ENCODE measurements around the gene UTP25.

Gene UTP25

DNA sequence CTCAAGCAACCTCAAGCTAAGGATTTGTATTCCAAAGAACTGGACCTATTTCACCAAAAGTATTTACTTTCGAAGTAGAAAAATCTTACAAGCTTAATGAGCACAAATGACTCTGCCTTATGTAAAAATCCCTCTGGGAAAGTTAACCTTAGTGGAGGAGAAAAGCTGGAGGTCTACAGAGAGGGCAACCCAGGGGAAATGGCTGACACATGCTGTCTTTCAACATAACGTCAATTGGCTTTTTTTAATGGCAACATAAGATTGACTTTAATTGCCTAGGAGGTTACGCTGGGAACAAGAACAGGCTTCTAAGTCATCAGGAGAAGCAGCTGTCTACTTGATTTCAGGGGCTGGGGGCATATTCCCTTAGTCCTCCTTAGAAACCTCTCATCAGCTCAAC lies 52.3 kb downstream of the UTP25 start:
- H3K79me2 ChIP-seq (ENCODE audit: control insufficient read depth, low read length): no peaks in the 10 kb centered on the region

GRCh38 chr1:209881619-209882018 lies 53.8 kb downstream of the UTP25 start:
- H3K9me3 ChIP-seq (ENCODE audit: control insufficient read depth, insufficient read depth, low read length): no peaks in the 10 kb centered on the region
- no peaks in the 10 kb centered on the region for H3K36me3 ChIP-seq (ENCODE audit: control insufficient read depth, low read length)
- H3K27ac ChIP-seq (ENCODE audit: low read depth, low read length): no peak overlapping the region
- H3K79me2 ChIP-seq (ENCODE audit: control insufficient read depth, low read length): no peaks in the 10 kb centered on the region
- H3F3A ChIP-seq (ENCODE audit: control insufficient read depth, insufficient read depth): no peaks in the 10 kb centered on the region
- H3K4me3 ChIP-seq (ENCODE audit: low read length): no peak overlapping the region
- TF ChIP-seq, protein P1, sequence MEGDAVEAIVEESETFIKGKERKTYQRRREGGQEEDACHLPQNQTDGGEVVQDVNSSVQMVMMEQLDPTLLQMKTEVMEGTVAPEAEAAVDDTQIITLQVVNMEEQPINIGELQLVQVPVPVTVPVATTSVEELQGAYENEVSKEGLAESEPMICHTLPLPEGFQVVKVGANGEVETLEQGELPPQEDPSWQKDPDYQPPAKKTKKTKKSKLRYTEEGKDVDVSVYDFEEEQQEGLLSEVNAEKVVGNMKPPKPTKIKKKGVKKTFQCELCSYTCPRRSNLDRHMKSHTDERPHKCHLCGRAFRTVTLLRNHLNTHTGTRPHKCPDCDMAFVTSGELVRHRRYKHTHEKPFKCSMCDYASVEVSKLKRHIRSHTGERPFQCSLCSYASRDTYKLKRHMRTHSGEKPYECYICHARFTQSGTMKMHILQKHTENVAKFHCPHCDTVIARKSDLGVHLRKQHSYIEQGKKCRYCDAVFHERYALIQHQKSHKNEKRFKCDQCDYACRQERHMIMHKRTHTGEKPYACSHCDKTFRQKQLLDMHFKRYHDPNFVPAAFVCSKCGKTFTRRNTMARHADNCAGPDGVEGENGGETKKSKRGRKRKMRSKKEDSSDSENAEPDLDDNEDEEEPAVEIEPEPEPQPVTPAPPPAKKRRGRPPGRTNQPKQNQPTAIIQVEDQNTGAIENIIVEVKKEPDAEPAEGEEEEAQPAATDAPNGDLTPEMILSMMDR (IDR thresholded peaks at IDR 0.05; ENCODE audit: low read depth, low read length, poor library complexity, severe bottlenecking): no peak
- no peaks in the 10 kb centered on the region for H4K20me1 ChIP-seq (ENCODE audit: control insufficient read depth, insufficient read depth, low read depth, low read length)
- H3K27me3 ChIP-seq (ENCODE audit: control insufficient read depth, low read length): no peaks in the 10 kb centered on the region
- H3K9me2 ChIP-seq (replicated peaks; ENCODE audit: control insufficient read depth, low read length): no peaks in the 10 kb centered on the region
- no peaks in the 10 kb centered on the region for H3K4me1 ChIP-seq (ENCODE audit: control insufficient read depth, low read length)
- no peak overlapping the region for H3K4me2 ChIP-seq (ENCODE audit: low read length)

More for the DNA sequence above, 52.3 kb downstream of the UTP25 start:
- Histone ChIP-seq H3K9me2 (replicated peaks; ENCODE audit: control insufficient read depth, low read length) (no peaks in the 10 kb centered on the region), H4K20me1 (ENCODE audit: control insufficient read depth, insufficient read depth, low read depth, low read length) (no peaks in the 10 kb centered on the region), H3K27ac (ENCODE audit: low read depth, low read length) (no peak overlapping the region), H3K4me3 (ENCODE audit: low read length) (no peak overlapping the region), H3K9me3 (ENCODE audit: control insufficient read depth, insufficient read depth, low read length) (no peaks in the 10 kb centered on the region), H3K27me3 (ENCODE audit: control insufficient read depth, low read length) (no peaks in the 10 kb centered on the region), H3K36me3 (ENCODE audit: control insufficient read depth, low read length) (no peaks in the 10 kb centered on the region), H3F3A (ENCODE audit: control insufficient read depth, insufficient read depth) (no peaks in the 10 kb centered on the region), H3K4me2 (ENCODE audit: low read length) (no peak overlapping the region), H3K4me1 (ENCODE audit: control insufficient read depth, low read length) (no peaks in the 10 kb centered on the region)
- no peak for TF ChIP-seq EZH2phosphoT487 (IDR thresholded peaks at IDR 0.05; ENCODE audit: borderline replicate concordance, low read length)
- TF ChIP-seq, protein P1 (IDR thresholded peaks at IDR 0.05; ENCODE audit: low read depth, low read length, poor library complexity, severe bottlenecking): no peak

- H3K4me1 ChIP-seq (ENCODE audit: control insufficient read depth, low read length): no peaks in the 10 kb centered on the region
These were observed 54.5 kb downstream of the UTP25 start for GRCh38 chr1:209882286-209882685.

More at GRCh38 chr1:209882286-209882685, 54.5 kb downstream of the UTP25 start:
- no peaks in the 10 kb centered on the region for H3K36me3 ChIP-seq (ENCODE audit: control insufficient read depth, low read length)
- no peak for TF ChIP-seq EZH2phosphoT487 (IDR thresholded peaks at IDR 0.05; ENCODE audit: borderline replicate concordance, low read length)
- TF ChIP-seq, protein P1 (IDR thresholded peaks at IDR 0.05; ENCODE audit: low read depth, low read length, poor library complexity, severe bottlenecking): no peak
- no peaks in the 10 kb centered on the region for H4K20me1 ChIP-seq (ENCODE audit: control insufficient read depth, insufficient read depth, low read depth, low read length)
- H3K27ac ChIP-seq (ENCODE audit: low read depth, low read length): no peak overlapping the region
- H3K4me2 ChIP-seq (ENCODE audit: low read length): no peak overlapping the region
- no peaks in the 10 kb centered on the region for H3K27me3 ChIP-seq (ENCODE audit: control insufficient read depth, low read length)
- H3K9me3 ChIP-seq (ENCODE audit: control insufficient read depth, insufficient read depth, low read length): no peaks in the 10 kb centered on the region
- no peaks in the 10 kb centered on the region for H3K9me2 ChIP-seq (replicated peaks; ENCODE audit: control insufficient read depth, low read length)
- H3K4me3 ChIP-seq (ENCODE audit: low read length): no peak overlapping the region
- no peaks in the 10 kb centered on the region for H3F3A ChIP-seq (ENCODE audit: control insufficient read depth, insufficient read depth)
- H3K79me2 ChIP-seq (ENCODE audit: control insufficient read depth, low read length): no peaks in the 10 kb centered on the region
